OCI-LY1 (cell line): ENCODE results near the gene NDFIP2.

Experiments used
- H2AFZ ChIP-seq: fragments of 200-600 bp; sonication (generic), shearing (Covaris generic); 2 replicates; pipeline ENCODE4 v1.6.0; 2014; ENCODE audit warnings: antibody characterized with exemption, mild to moderate bottlenecking, low read length
- H3F3A ChIP-seq: fragments of 200-600 bp; sonication (generic), shearing (Covaris generic); 2 replicates; pipeline ENCODE4 v1.6.0; 2014; ENCODE audit warnings: mild to moderate bottlenecking, antibody characterized with exemption, low read length, moderate library complexity; ENCODE audit not compliant: insufficient read depth
- H3K27ac ChIP-seq: fragments of 200-600 bp; sonication (generic); 2 replicates; pipeline ENCODE4 v1.5.1; 2014; ENCODE audit warnings: low read length, mixed run types, mild to moderate bottlenecking, low read depth; ENCODE audit not compliant: poor library complexity, severe bottlenecking
- H3K27me3 ChIP-seq: fragments of 200-600 bp; sonication (generic); 2 replicates; pipeline ENCODE4 v1.6.0; 2014; ENCODE audit warnings: antibody characterized with exemption, mild to moderate bottlenecking, low read length, moderate library complexity; ENCODE audit not compliant: insufficient read depth
- H3K36me3 ChIP-seq: fragments of 200-600 bp; sonication (generic); 2 replicates; pipeline ENCODE4 v1.6.1; 2014; ENCODE audit warnings: mild to moderate bottlenecking, antibody characterized with exemption, low read length, moderate library complexity, mixed read lengths; ENCODE audit not compliant: insufficient read depth
- H3K4me1 ChIP-seq: fragments of 200-600 bp; sonication (generic); 2 replicates; pipeline ENCODE4 v1.5.1; 2014; ENCODE audit warnings: mild to moderate bottlenecking, low read length, moderate library complexity; ENCODE audit not compliant: insufficient read depth, severe bottlenecking
- H3K4me2 ChIP-seq: fragments of 200-600 bp; sonication (generic), shearing (Covaris generic); 2 replicates; pipeline ENCODE4 v1.6.1; 2014; ENCODE audit warnings: low read length
- H3K4me3 ChIP-seq: fragments of 200-600 bp; sonication (generic); 2 replicates; pipeline ENCODE4 v1.5.1; 2014; ENCODE audit warnings: low read length, low read depth, mild to moderate bottlenecking, mixed read lengths; ENCODE audit not compliant: poor library complexity, severe bottlenecking
- H3K79me2 ChIP-seq: fragments of 200-600 bp; shearing (Covaris generic); 2 replicates; pipeline ENCODE4 v1.6.1; 2016; ENCODE audit warnings: mixed run types, low read length, mixed read lengths; ENCODE audit not compliant: insufficient read depth
- H3K9ac ChIP-seq: fragments of 200-600 bp; sonication (generic), shearing (Covaris generic); 2 replicates; pipeline ENCODE4 v1.6.1; 2014; ENCODE audit warnings: mild to moderate bottlenecking, low read length, mixed read lengths
- H3K9me2 ChIP-seq: fragments of 200-600 bp; sonication (generic), shearing (Covaris generic); 2 replicates; pipeline ENCODE4 v1.6.1; 2014; ENCODE audit warnings: low read depth, mild to moderate bottlenecking, low read length, mixed read lengths
- H3K9me3 ChIP-seq: fragments of 200-600 bp; shearing (Covaris generic); 2 replicates; pipeline ENCODE4 v1.6.1; 2014; ENCODE audit warnings: low read length, mixed read lengths
- H4K20me1 ChIP-seq: fragments of 200-600 bp; sonication (generic), shearing (Covaris generic); 2 replicates; pipeline ENCODE4 v1.6.0; 2016; ENCODE audit warnings: mild to moderate bottlenecking, low read length; ENCODE audit not compliant: insufficient read depth
- CTCF ChIP-seq: fragments of 200-600 bp; sonication (generic), shearing (Covaris generic); IDR thresholded peaks from 2 replicates; pipeline ENCODE4 v1.5.1; 2017; ENCODE audit warnings: mild to moderate bottlenecking, antibody characterized with exemption, low read length, moderate library complexity, mixed read lengths
- EZH2 ChIP-seq: fragments of 200-600 bp; sonication (generic), shearing (Covaris generic); IDR thresholded peaks from 2 replicates; pipeline ENCODE4 v1.8.0; 2017; ENCODE audit warnings: borderline replicate concordance, mixed run types, mild to moderate bottlenecking, antibody characterized with exemption, low read length, moderate library complexity, mixed read lengths

The NDFIP2 gene

GRCh38 chr13:79452239-79452913 is 28.6 kb upstream of the NDFIP2 start:
- no peaks in the 10 kb centered on the region for H4K20me1 ChIP-seq
- no peak overlapping the region for H3K4me3 ChIP-seq
- H3F3A ChIP-seq = no peaks in the 10 kb centered on the region
- no peaks in the 10 kb centered on the region for H3K79me2 ChIP-seq
- H3K4me1 ChIP-seq = peaks cover 15% of the 10 kb centered on the region
- no peaks in the 10 kb centered on the region for H3K36me3 ChIP-seq
- H3K4me2 ChIP-seq = no peak overlapping the region
- H2AFZ ChIP-seq = no peak overlapping the region
- no peak overlapping the region for H3K9ac ChIP-seq
- H3K9me3 ChIP-seq = no peaks in the 10 kb centered on the region
- TF ChIP-seq EZH2 (no peak), CTCF (no peak)
- H3K27me3 ChIP-seq = no peaks in the 10 kb centered on the region
- no peaks in the 10 kb centered on the region for H3K9me2 ChIP-seq
- H3K27ac ChIP-seq = no peak overlapping the region

GRCh38 chr13:79455331-79455730 is 25.6 kb upstream of the NDFIP2 start:
- Histone ChIP-seq H4K20me1 (no peaks in the 10 kb centered on the region), H3K4me3 (no peak overlapping the region), H3F3A (no peaks in the 10 kb centered on the region), H3K9ac (no peak overlapping the region), H3K4me1 (peaks cover 5% of the 10 kb centered on the region), H3K27ac (no peak overlapping the region), H3K4me2 (no peak overlapping the region), H3K79me2 (no peaks in the 10 kb centered on the region), H2AFZ (no peak overlapping the region), H3K36me3 (no peaks in the 10 kb centered on the region), H3K9me3 (no peaks in the 10 kb centered on the region), H3K27me3 (no peaks in the 10 kb centered on the region), H3K9me2 (no peaks in the 10 kb centered on the region)
- TF ChIP-seq CTCF (no peak), EZH2 (no peak)

GRCh38 chr13:79456051-79456450 is 24.9 kb upstream of the NDFIP2 start:
- Histone ChIP-seq H2AFZ (no peak overlapping the region), H3K4me1 (peaks cover 5% of the 10 kb centered on the region), H3K9me3 (no peaks in the 10 kb centered on the region), H3K9me2 (no peaks in the 10 kb centered on the region), H3K4me2 (no peak overlapping the region), H3K4me3 (no peak overlapping the region), H3K79me2 (no peaks in the 10 kb centered on the region), H4K20me1 (no peaks in the 10 kb centered on the region), H3F3A (no peaks in the 10 kb centered on the region), H3K27ac (no peak overlapping the region), H3K27me3 (no peaks in the 10 kb centered on the region), H3K36me3 (no peaks in the 10 kb centered on the region), H3K9ac (no peak overlapping the region)
- no peak for TF ChIP-seq CTCF
- TF ChIP-seq EZH2 = no peak
